Measurements from ENCODE around the gene SNAPC3.
"Not testable (repeated sequence)": the region's sequence is repeated elsewhere in the genome, so short reads cannot be mapped to it uniquely, and the experiment has no call there.

Gene SNAPC3

GRCh38 chr9:15379888-15380287 is 42.8 kb upstream of the SNAPC3 start:
- CTCF ChIA-PET; H3K4me3 ChIP-seq (ENCODE audit: control insufficient read depth in 1 of 7, extremely low read depth in 1 of 7, insufficient read depth in 4 of 7, low read depth in 2 of 7, low read length in 6 of 7); H3K27ac ChIP-seq (ENCODE audit: insufficient read depth in 1 of 2, low read depth in 1 of 2, low read length in 2 of 2, poor library complexity in 1 of 2, severe bottlenecking in 2 of 2); H3K4me1 ChIP-seq (ENCODE audit: control extremely low read depth in 1 of 4, control insufficient read depth in 4 of 4, insufficient read depth in 4 of 4, low read length in 3 of 4); DNase-seq; H3K27me3 ChIP-seq (replicated peaks in 2 of 5; ENCODE audit: control insufficient read depth in 4 of 5, insufficient read depth in 5 of 5, low read length in 4 of 5); H3K36me3 ChIP-seq (ENCODE audit: control insufficient read depth in 4 of 4, insufficient read depth in 4 of 4, low read length in 3 of 4); POLR2A ChIA-PET; H3K9me3 ChIP-seq (ENCODE audit: control extremely low read depth in 1 of 5, control insufficient read depth in 4 of 5, insufficient read depth in 2 of 5, low read depth in 1 of 5, low read length in 4 of 5): not testable (repeated sequence)
- WGBS (ENCODE audit: insufficient coverage): 100% methylated on average over 3 of the region's 5 CpGs

GRCh38 chr9:15381491-15381890 is 41.2 kb upstream of the SNAPC3 start:
- no peak for DNase-seq
- H3K4me3 ChIP-seq (ENCODE audit: control insufficient read depth in 1 of 7, extremely low read depth in 1 of 7, insufficient read depth in 4 of 7, low read depth in 2 of 7, low read length in 6 of 7): no peak overlapping the region
- 0% methylated on average over 1 of the region's 1 CpG for WGBS (ENCODE audit: insufficient coverage)
- CTCF ChIA-PET: interaction anchor here (1.0 kb wide), 1 partner anchor 19 kb away, joined by 3 read pairs; no protein-coding TSS in a partner anchor
- no peaks in the 10 kb centered on the region for H3K4me1 ChIP-seq (ENCODE audit: control extremely low read depth in 1 of 4, control insufficient read depth in 4 of 4, insufficient read depth in 4 of 4, low read length in 3 of 4)
- H3K9me3 ChIP-seq (ENCODE audit: control extremely low read depth in 1 of 5, control insufficient read depth in 4 of 5, insufficient read depth in 2 of 5, low read depth in 1 of 5, low read length in 4 of 5): no peaks in the 10 kb centered on the region
- H3K27me3 ChIP-seq (replicated peaks in 2 of 5; ENCODE audit: control insufficient read depth in 4 of 5, insufficient read depth in 5 of 5, low read length in 4 of 5): no peaks in the 10 kb centered on the region
- H3K36me3 ChIP-seq (ENCODE audit: control insufficient read depth in 4 of 4, insufficient read depth in 4 of 4, low read length in 3 of 4): no peaks in the 10 kb centered on the region
- no peak overlapping the region for H3K27ac ChIP-seq (ENCODE audit: insufficient read depth in 1 of 2, low read depth in 1 of 2, low read length in 2 of 2, poor library complexity in 1 of 2, severe bottlenecking in 2 of 2)
- POLR2A ChIA-PET: no interaction called here

- Histone ChIP-seq H3K27me3 (replicated peaks in 2 of 5; ENCODE audit: control insufficient read depth in 4 of 5, insufficient read depth in 5 of 5, low read length in 4 of 5) (no peaks in the 10 kb centered on the region), H3K4me3 (ENCODE audit: control insufficient read depth in 1 of 7, extremely low read depth in 1 of 7, insufficient read depth in 4 of 7, low read depth in 2 of 7, low read length in 6 of 7) (no peak overlapping the region), H3K9me3 (ENCODE audit: control extremely low read depth in 1 of 5, control insufficient read depth in 4 of 5, insufficient read depth in 2 of 5, low read depth in 1 of 5, low read length in 4 of 5) (no peaks in the 10 kb centered on the region), H3K4me1 (ENCODE audit: control extremely low read depth in 1 of 4, control insufficient read depth in 4 of 4, insufficient read depth in 4 of 4, low read length in 3 of 4) (peaks cover 0 to 3% (median 0%) of the 10 kb centered on the region in 4 experiments), H3K27ac (ENCODE audit: insufficient read depth in 1 of 2, low read depth in 1 of 2, low read length in 2 of 2, poor library complexity in 1 of 2, severe bottlenecking in 2 of 2) (no peak overlapping the region), H3K36me3 (ENCODE audit: control insufficient read depth in 4 of 4, insufficient read depth in 4 of 4, low read length in 3 of 4) (no peaks in the 10 kb centered on the region)
- WGBS (ENCODE audit: insufficient coverage): 100% methylated on average over 2 of the region's 6 CpGs
- DNase-seq: no peak
- ChIA-PET POLR2A (interaction anchor here (0.6 kb wide), 1 partner anchor 24 kb away, joined by 3 read pairs; no protein-coding TSS in a partner anchor), CTCF (interaction anchor here (1.3 to 1.4 kb wide), 2 partner anchors 13 to 16 kb away, joined by 3 to 4 read pairs; no protein-coding TSS in a partner anchor)
Observed at GRCh38 chr9:15386465-15386864, 36.2 kb upstream of the SNAPC3 start.

- no peak for DNase-seq
- peaks cover 0 to 3% (median 0%) of the 10 kb centered on the region in 4 experiments for H3K4me1 ChIP-seq (ENCODE audit: control extremely low read depth in 1 of 4, control insufficient read depth in 4 of 4, insufficient read depth in 4 of 4, low read length in 3 of 4)
- no peaks in the 10 kb centered on the region for H3K36me3 ChIP-seq (ENCODE audit: control insufficient read depth in 4 of 4, insufficient read depth in 4 of 4, low read length in 3 of 4)
- no peak overlapping the region for H3K27ac ChIP-seq (ENCODE audit: insufficient read depth in 1 of 2, low read depth in 1 of 2, low read length in 2 of 2, poor library complexity in 1 of 2, severe bottlenecking in 2 of 2)
- no peaks in the 10 kb centered on the region for H3K27me3 ChIP-seq (replicated peaks in 2 of 5; ENCODE audit: control insufficient read depth in 4 of 5, insufficient read depth in 5 of 5, low read length in 4 of 5)
- no peak overlapping the region for H3K4me3 ChIP-seq (ENCODE audit: control insufficient read depth in 1 of 7, extremely low read depth in 1 of 7, insufficient read depth in 4 of 7, low read depth in 2 of 7, low read length in 6 of 7)
- no peaks in the 10 kb centered on the region for H3K9me3 ChIP-seq (ENCODE audit: control extremely low read depth in 1 of 5, control insufficient read depth in 4 of 5, insufficient read depth in 2 of 5, low read depth in 1 of 5, low read length in 4 of 5)
- CTCF ChIA-PET: interaction anchor here (1.2 kb wide), 1 partner anchor 117 kb away, joined by 3 read pairs; no protein-coding TSS in a partner anchor
- POLR2A ChIA-PET: no interaction called here
Observed at GRCh38 chr9:15389173-15389572, 33.5 kb upstream of the SNAPC3 start.

- CTCF ChIA-PET: interaction anchor here (1.2 kb wide), 1 partner anchor 117 kb away, joined by 3 read pairs; no protein-coding TSS in a partner anchor
- Histone ChIP-seq H3K36me3 (ENCODE audit: control insufficient read depth in 4 of 4, insufficient read depth in 4 of 4, low read length in 3 of 4) (no peaks in the 10 kb centered on the region), H3K9me3 (ENCODE audit: control extremely low read depth in 1 of 5, control insufficient read depth in 4 of 5, insufficient read depth in 2 of 5, low read depth in 1 of 5, low read length in 4 of 5) (no peaks in the 10 kb centered on the region), H3K4me1 (ENCODE audit: control extremely low read depth in 1 of 4, control insufficient read depth in 4 of 4, insufficient read depth in 4 of 4, low read length in 3 of 4) (peaks cover 0 to 3% (median 0%) of the 10 kb centered on the region in 4 experiments), H3K4me3 (ENCODE audit: control insufficient read depth in 1 of 7, extremely low read depth in 1 of 7, insufficient read depth in 4 of 7, low read depth in 2 of 7, low read length in 6 of 7) (no peak overlapping the region), H3K27me3 (replicated peaks in 2 of 5; ENCODE audit: control insufficient read depth in 4 of 5, insufficient read depth in 5 of 5, low read length in 4 of 5) (no peaks in the 10 kb centered on the region), H3K27ac (ENCODE audit: insufficient read depth in 1 of 2, low read depth in 1 of 2, low read length in 2 of 2, poor library complexity in 1 of 2, severe bottlenecking in 2 of 2) (no peak overlapping the region)
- 100% methylated on average over 1 of the region's 4 CpGs for WGBS (ENCODE audit: insufficient coverage)
- POLR2A ChIA-PET: no interaction called here
- DNase-seq: no peak
Observed at GRCh38 chr9:15389631-15390030, 33.0 kb upstream of the SNAPC3 start.

- ChIA-PET POLR2A (no interaction called here), CTCF (interaction anchor here (0.7 to 1.2 kb wide), 2 partner anchors 10 to 118 kb away, joined by 3 to 4 read pairs; no protein-coding TSS in a partner anchor)
- H3K27ac ChIP-seq (ENCODE audit: insufficient read depth in 1 of 2, low read depth in 1 of 2, low read length in 2 of 2, poor library complexity in 1 of 2, severe bottlenecking in 2 of 2): no peak overlapping the region
- H3K27me3 ChIP-seq (replicated peaks in 2 of 5; ENCODE audit: control insufficient read depth in 4 of 5, insufficient read depth in 5 of 5, low read length in 4 of 5): no peaks in the 10 kb centered on the region
- H3K36me3 ChIP-seq (ENCODE audit: control insufficient read depth in 4 of 4, insufficient read depth in 4 of 4, low read length in 3 of 4): no peaks in the 10 kb centered on the region
- no peak overlapping the region for H3K4me3 ChIP-seq (ENCODE audit: control insufficient read depth in 1 of 7, extremely low read depth in 1 of 7, insufficient read depth in 4 of 7, low read depth in 2 of 7, low read length in 6 of 7)
- no peaks in the 10 kb centered on the region for H3K9me3 ChIP-seq (ENCODE audit: control extremely low read depth in 1 of 5, control insufficient read depth in 4 of 5, insufficient read depth in 2 of 5, low read depth in 1 of 5, low read length in 4 of 5)
- peak in 1 of 3 donors; percentile 30 for DNase-seq
- 94% methylated on average over 2 of the region's 2 CpGs for WGBS (ENCODE audit: insufficient coverage)
- H3K4me1 ChIP-seq (ENCODE audit: control extremely low read depth in 1 of 4, control insufficient read depth in 4 of 4, insufficient read depth in 4 of 4, low read length in 3 of 4): peaks cover 0 to 3% (median 0%) of the 10 kb centered on the region in 4 experiments
Observed at GRCh38 chr9:15390201-15390600, 32.5 kb upstream of the SNAPC3 start.

- H3K27me3 ChIP-seq (replicated peaks in 2 of 5; ENCODE audit: control insufficient read depth in 4 of 5, insufficient read depth in 5 of 5, low read length in 4 of 5): no peaks in the 10 kb centered on the region
- DNase-seq: no peak
- WGBS (ENCODE audit: insufficient coverage): 90% methylated on average over 3 of the region's 5 CpGs
- CTCF ChIA-PET: no interaction called here
- H3K9me3 ChIP-seq (ENCODE audit: control extremely low read depth in 1 of 5, control insufficient read depth in 4 of 5, insufficient read depth in 2 of 5, low read depth in 1 of 5, low read length in 4 of 5): no peaks in the 10 kb centered on the region
- peaks cover 0 to 3% (median 0%) of the 10 kb centered on the region in 4 experiments for H3K4me1 ChIP-seq (ENCODE audit: control extremely low read depth in 1 of 4, control insufficient read depth in 4 of 4, insufficient read depth in 4 of 4, low read length in 3 of 4)
- H3K27ac ChIP-seq (ENCODE audit: insufficient read depth in 1 of 2, low read depth in 1 of 2, low read length in 2 of 2, poor library complexity in 1 of 2, severe bottlenecking in 2 of 2): no peak overlapping the region
- H3K4me3 ChIP-seq (ENCODE audit: control insufficient read depth in 1 of 7, extremely low read depth in 1 of 7, insufficient read depth in 4 of 7, low read depth in 2 of 7, low read length in 6 of 7): no peak overlapping the region
- POLR2A ChIA-PET: no interaction called here
- H3K36me3 ChIP-seq (ENCODE audit: control insufficient read depth in 4 of 4, insufficient read depth in 4 of 4, low read length in 3 of 4): no peaks in the 10 kb centered on the region
Observed at GRCh38 chr9:15392363-15392762, 30.3 kb upstream of the SNAPC3 start.

All from common myeloid progenitor, CD34-positive (primary cell).